Heart right ventricle (tissue), 16 donors: Measurements from ENCODE around the gene VIPR1. TPM values are rescaled to one million over a fixed set of nuclear protein-coding genes. Genes with fewer than 3 reads are reported as not detected.

Source experiments
- ATAC-seq, 8 donors: fragments of 200-7000 bp; cut with Tn5 transposase; one replicate each; pipeline ENCODE4 v1.9.1; 2020; ENCODE audit warnings: mild to moderate bottlenecking in 8 of 8, moderate library complexity in 8 of 8, moderate number of reproducible peaks in 1 of 8
- DNase-seq, 2 donors: peaks; one replicate each; pipeline ENCODE4 v3.0.0-alpha.2; 2020
- H3K27ac ChIP-seq, 10 donors: fragments of 200-600 bp; sonication (generic) in 2 of 10; one replicate each; pipeline versions ENCODE4 v1.5.0 to v1.8.0; 2020 to 2022; ENCODE audit warnings: mild to moderate bottlenecking in 3 of 10
- H3K27me3 ChIP-seq, 7 donors: fragments of 200-600 bp; one replicate each; pipeline ENCODE4 v1.8.0; 2021 to 2022; ENCODE audit warnings: mild to moderate bottlenecking in 2 of 7
- H3K36me3 ChIP-seq, 9 donors: fragments of 200-600 bp; sonication (generic) in 1 of 9; one replicate each; pipeline versions ENCODE4 v1.5.0 to v1.8.0; 2020 to 2022; ENCODE audit warnings: mild to moderate bottlenecking in 2 of 9
- H3K4me1 ChIP-seq, 9 donors: fragments of 200-600 bp; sonication (generic) in 1 of 9; one replicate each; pipeline versions ENCODE4 v1.5.0 to v1.8.0; 2020 to 2022; ENCODE audit warnings: mild to moderate bottlenecking in 4 of 9
- H3K4me3 ChIP-seq, 10 donors: fragments of 200-600 bp; sonication (generic) in 2 of 10; one replicate each; pipeline versions ENCODE4 v1.5.0 to v1.8.0; 2020 to 2022; ENCODE audit warnings: mild to moderate bottlenecking in 7 of 10, moderate library complexity in 2 of 10
- H3K9me3 ChIP-seq, 11 donors: fragments of 200-600 bp in 10 of 11; sonication (generic) in 2 of 11; one replicate each; pipeline versions ENCODE4 v1.5.0 to v1.8.0; 2013 to 2022; ENCODE audit warnings: mild to moderate bottlenecking in 2 of 11, control low read depth in 1 of 11, moderate library complexity in 1 of 11
- WGBS, 2 donors: extraction: QIAGEN DNeasy Blood & Tissue Kit; methylation state at CpG; one replicate each; pipeline ENCODE4 v1.1.7; 2013; ENCODE audit warnings: inconsistent platforms in 1 of 2; 5-methylcytosine and 5-hydroxymethylcytosine counted together
- intact Hi-C, 10 donors: fragments of 100-400 bp; cut with DNase I; formaldehyde crosslinking; loops; one replicate each; pipeline versions ENCODE4 v1.11.1 to v1.14.2; 2022
- polyA plus RNA-seq, 2 donors: library from polyadenylated mRNA; stranded (reverse); fragments of 200-250 nt; gene quantifications; one replicate each; pipeline ENCODE4 v1.2.3, GENCODE V29; 2013
- total RNA-seq, 10 donors: library from RNA; stranded (reverse); fragmentation: NEBNext Ultra II Directional in 3 of 10; extraction: Animal tissue kit (Norgen Biotek cat#: 25700) in 3 of 10; gene quantifications; one replicate each; pipeline versions ENCODE4 v1.2.1 to v1.2.4, GENCODE V29; 2021 to 2023
- TF ChIP-seq, protein P1 (sequence below), 9 donors: fragments of 200-600 bp; sonication (generic) in 2 of 9; IDR thresholded peaks; one replicate each; pipeline versions ENCODE4 v1.5.0 to v1.8.0; 2021 to 2022; ENCODE audit warnings: antibody characterized with exemption in 9 of 9, mild to moderate bottlenecking in 5 of 9, moderate library complexity in 1 of 9
- donor health status: Arrhythmogenic right ventricular cardiomyopathy.
- donor health status: ischemic (EF 13 %, LVEDD 7.1; RV severe dilation, severe dysfunction).
- donor health status: healthy with polysubstance abuse.
- donor health status: DM: no; HTN: yes; CAD: no.
- donor health status: DM: no; HTN: no; CAD: no.
- donor health status: ischemic (EF 25% LVEDD 6.9; RV normal size, moderate dysfunction).
- donor health status: ischemic (EF 25% LVEDD 5.7; RV mildly dilated, moderate dysfunction).
- donor health status: healthy.
- donor health status: DM: yes; HTN: yes; CAD: no.
- donor health status: Ischemic cardiomyopathy.
- donor health status: ischemic (EF 35%, LVEDD 5.7; RV mildly dilated, moderate dysfunction).
- donor health status: nonischemic (EF 11% LVEDD 7.7; RV severe dilation, severe dysfunction).
- donor health status: DM: yes; HTN: yes; CAD: no.
- donor health status: PGD.
- donor health status: ischemic (EF 29% LVEDD 5.4; RV normal size, mild dysfunction).
- donor health status: nonischemic (EF 23%, LVEDD 6.1; RV moderate dilation, normal function).

The VIPR1 gene
- total and polyA plus RNA-seq, 12 donors = 0.76 to 8.3 (median 1.9) TPM

DNA sequence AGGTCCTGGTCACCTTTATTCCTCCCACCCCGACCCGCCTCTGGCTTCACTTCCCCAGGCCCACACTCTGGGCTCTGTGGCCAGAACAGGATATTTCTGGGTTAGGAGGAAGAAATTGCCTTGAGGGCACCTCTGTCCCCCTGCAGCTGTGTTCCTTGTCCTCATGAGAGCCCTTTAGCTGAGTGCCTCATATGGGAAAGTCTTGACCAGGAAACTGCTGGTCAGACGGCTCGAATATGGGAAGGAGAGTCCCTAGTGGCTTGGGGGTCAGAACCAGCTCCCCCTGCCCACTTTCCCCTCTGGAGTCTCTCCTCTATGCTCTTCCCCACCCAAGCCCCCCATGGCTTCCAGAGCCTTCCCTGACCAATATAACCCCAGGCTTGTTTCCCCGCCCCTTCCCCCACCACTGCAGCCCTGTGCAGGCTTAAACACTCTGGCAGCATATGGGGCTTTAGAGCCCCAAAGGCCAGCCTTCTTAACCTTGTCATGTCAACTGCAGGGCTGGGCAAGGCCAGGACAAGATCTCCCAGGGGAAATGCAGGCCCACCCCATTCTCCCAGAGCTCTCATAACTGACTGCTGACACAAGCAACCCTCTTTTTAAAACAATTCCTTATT, 42.9 kb downstream of the VIPR1 start:
- intact Hi-C loops = loop anchor here in 6 of 10 donors (2.0 to 10.0 kb wide), 6 partner anchors 43 to 321 kb away; partner anchors contain the start of gene VIPR1 (in 3 of the 6)
- peak overlapping the region in 6 of 10 donors; percentile 10 to 65 (median 52) for H3K27ac ChIP-seq
- no peak overlapping the region for H3K4me3 ChIP-seq
- ATAC-seq = peak in 5 of 8 donors; percentile 18 to 35 (median 29)
- TF ChIP-seq, protein P1, sequence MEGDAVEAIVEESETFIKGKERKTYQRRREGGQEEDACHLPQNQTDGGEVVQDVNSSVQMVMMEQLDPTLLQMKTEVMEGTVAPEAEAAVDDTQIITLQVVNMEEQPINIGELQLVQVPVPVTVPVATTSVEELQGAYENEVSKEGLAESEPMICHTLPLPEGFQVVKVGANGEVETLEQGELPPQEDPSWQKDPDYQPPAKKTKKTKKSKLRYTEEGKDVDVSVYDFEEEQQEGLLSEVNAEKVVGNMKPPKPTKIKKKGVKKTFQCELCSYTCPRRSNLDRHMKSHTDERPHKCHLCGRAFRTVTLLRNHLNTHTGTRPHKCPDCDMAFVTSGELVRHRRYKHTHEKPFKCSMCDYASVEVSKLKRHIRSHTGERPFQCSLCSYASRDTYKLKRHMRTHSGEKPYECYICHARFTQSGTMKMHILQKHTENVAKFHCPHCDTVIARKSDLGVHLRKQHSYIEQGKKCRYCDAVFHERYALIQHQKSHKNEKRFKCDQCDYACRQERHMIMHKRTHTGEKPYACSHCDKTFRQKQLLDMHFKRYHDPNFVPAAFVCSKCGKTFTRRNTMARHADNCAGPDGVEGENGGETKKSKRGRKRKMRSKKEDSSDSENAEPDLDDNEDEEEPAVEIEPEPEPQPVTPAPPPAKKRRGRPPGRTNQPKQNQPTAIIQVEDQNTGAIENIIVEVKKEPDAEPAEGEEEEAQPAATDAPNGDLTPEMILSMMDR (IDR thresholded peaks at IDR 0.05) = no peak
- no peaks in the 10 kb centered on the region for H3K27me3 ChIP-seq
- peaks cover 0 to 38% (median 3%) of the 10 kb centered on the region in 9 donors for H3K36me3 ChIP-seq
- no peak for DNase-seq
- no peaks in the 10 kb centered on the region for H3K9me3 ChIP-seq
- peaks cover 2 to 51% (median 17%) of the 10 kb centered on the region in 9 donors for H3K4me1 ChIP-seq
- WGBS, 2 donors = 68 to 69% methylated on average over 5 of the region's 5 CpGs

DNA sequence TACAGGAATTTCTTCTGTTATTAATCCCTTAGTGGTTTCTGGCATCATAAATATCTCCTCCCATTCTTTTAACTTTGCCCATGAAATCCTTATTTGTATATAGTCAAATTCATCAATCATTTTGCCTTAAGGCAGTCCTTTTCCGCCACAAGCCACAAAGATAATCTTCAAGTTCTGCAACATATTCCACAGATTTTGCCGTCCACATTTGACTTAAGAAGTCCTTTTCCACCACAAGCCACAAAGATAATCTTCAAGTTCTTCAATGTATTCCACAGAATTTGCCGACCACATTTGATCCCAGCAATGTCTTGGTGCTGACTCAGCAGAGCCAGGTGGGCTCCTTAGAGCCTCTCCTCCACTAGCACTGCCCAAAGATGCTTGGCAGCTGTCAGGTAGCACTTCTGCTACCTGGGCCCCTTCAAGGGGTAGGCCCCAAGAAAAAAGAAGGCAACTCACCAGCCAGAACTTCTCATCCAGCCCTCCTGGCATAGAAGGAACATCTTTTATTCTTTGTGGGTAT, 44.3 kb downstream of the VIPR1 start:
- 95% methylated on average over 3 of the region's 3 CpGs for WGBS, 2 donors
- DNase-seq = no peak
- Histone ChIP-seq H3K27ac (peak overlapping the region in 4 of 10 donors; percentile 12 to 58 (median 24)), H3K36me3 (peaks cover 0 to 51% (median 4%) of the 10 kb centered on the region in 9 donors), H3K4me3 (no peak overlapping the region), H3K27me3 (no peaks in the 10 kb centered on the region), H3K9me3 (no peaks in the 10 kb centered on the region), H3K4me1 (peaks cover 0 to 42% (median 13%) of the 10 kb centered on the region in 9 donors)
- TF ChIP-seq, protein P1 (IDR thresholded peaks at IDR 0.05) = no peak
- no peak for ATAC-seq
- intact Hi-C loops = loop anchor here in 6 of 10 donors (5.0 to 10.0 kb wide), 5 partner anchors 44 to 322 kb away; partner anchors contain the start of gene VIPR1 (in 3 of the 6)

DNA sequence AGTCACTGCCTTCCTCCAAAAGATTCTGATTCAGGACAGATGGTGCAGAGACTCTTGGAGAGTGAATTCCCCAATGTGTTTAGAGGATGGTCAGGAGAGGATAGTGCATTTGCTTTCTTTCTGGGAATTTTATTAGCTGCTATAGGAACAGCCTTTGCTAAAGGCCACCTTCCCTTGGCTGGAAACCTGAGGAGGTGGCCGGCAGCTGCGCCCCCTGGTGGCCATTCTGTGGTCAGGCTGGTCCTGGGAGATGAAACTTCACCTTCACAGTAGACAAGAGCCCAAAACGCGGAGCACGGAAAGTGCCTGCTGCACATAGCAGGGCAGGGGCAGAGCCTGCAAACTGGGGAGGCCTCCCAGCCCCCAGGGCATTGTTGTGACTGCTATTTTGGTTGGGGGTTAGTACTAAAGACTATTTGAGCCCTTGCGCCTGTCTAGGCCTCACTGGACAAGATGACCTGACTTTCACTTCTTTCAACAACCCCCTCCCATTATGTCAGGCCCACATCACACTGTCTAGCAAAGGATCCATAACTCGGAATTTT, 45.0 kb downstream of the VIPR1 start:
- intact Hi-C loops = loop anchor here in 6 of 10 donors (5.0 to 10.0 kb wide), 5 partner anchors 45 to 323 kb away; partner anchors contain the start of gene VIPR1 (in 3 of the 6)
- Histone ChIP-seq H3K36me3 (peaks cover 0 to 58% (median 9%) of the 10 kb centered on the region in 9 donors), H3K4me1 (peaks cover 0 to 42% (median 13%) of the 10 kb centered on the region in 9 donors), H3K9me3 (no peaks in the 10 kb centered on the region), H3K27me3 (no peaks in the 10 kb centered on the region), H3K27ac (peak overlapping the region in 4 of 10 donors; percentile 9 to 58 (median 30)), H3K4me3 (no peak overlapping the region)
- DNase-seq (peak; percentile 61 to 74), ATAC-seq (peak; percentile 35 to 81 (median 61))
- 29 to 34% methylated on average over 7 of the region's 7 CpGs for WGBS, 2 donors
- TF ChIP-seq, protein P1 (IDR thresholded peaks at IDR 0.05) = peak; percentile 92 to 99 (median 97)

DNA sequence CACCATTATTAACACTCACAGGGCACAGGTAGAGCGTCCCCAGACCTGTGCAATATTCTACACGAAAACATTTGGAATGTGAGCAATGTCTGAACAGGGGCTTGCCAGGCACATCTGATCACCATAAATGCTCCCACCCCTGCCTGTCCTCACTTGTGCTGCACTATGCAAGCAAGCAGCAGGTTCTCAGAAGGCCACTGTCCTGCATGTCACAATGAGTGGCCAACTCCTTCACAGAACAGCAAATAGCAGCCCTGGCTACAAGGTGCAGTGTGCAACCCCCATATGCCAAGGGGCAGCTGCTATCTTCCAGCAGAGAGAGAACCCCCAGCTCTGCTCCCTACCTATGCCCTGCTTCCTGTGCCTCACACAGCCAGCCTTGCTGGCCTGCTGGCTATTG, 46.7 kb downstream of the VIPR1 start:
- Histone ChIP-seq H3K4me1 (peaks cover 0 to 41% (median 13%) of the 10 kb centered on the region in 9 donors), H3K36me3 (peaks cover 0 to 74% (median 17%) of the 10 kb centered on the region in 9 donors), H3K9me3 (no peaks in the 10 kb centered on the region), H3K4me3 (no peak overlapping the region), H3K27me3 (no peaks in the 10 kb centered on the region), H3K27ac (no peak overlapping the region)
- intact Hi-C loops = loop anchor here in 6 of 10 donors (5.0 to 10.0 kb wide), 5 partner anchors 47 to 324 kb away; partner anchors contain the start of gene VIPR1 (in 3 of the 6)
- DNase-seq (no peak), ATAC-seq (no peak)
- 79 to 85% methylated on average over 2 of the region's 2 CpGs for WGBS, 2 donors
- TF ChIP-seq, protein P1 (IDR thresholded peaks at IDR 0.05) = no peak
